ENCODE results near the gene TROAP.
"Not testable (repeated sequence)": the region's sequence is repeated elsewhere in the genome, so short reads cannot be mapped to it uniquely, and the experiment has no call there.

Gene TROAP

DNA sequence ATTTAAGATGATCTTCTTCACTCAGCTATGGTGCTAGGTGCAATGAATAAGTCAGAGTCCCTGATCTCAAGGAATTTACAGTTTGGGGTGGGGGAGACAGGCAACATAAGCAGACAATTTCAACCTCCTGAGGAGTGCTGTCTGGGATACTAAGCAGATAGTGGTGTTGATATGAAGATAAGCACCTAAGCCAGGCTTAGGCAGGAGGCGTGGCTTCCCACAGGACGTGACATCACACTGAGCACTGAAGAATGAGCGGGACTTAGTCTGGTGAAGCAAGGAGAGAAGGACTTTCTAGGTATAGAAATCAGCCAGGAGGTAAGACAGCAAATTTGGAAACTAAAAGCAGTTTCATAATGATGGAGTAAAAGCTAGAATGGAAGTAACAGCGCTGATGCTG, 21.3 kb upstream of the TROAP start:
- Mint-ChIP-seq H3K27me3 (peaks cover 83% of the 10 kb centered on the region), H3K4me3 (no peak overlapping the region), H3K36me3 (no peaks in the 10 kb centered on the region), H3K9me3 (no peaks in the 10 kb centered on the region), H3K4me1 (peaks cover 24% of the 10 kb centered on the region), H3K27ac (no peak overlapping the region)
- peak; percentile 49 for DNase-seq
- CTCF ChIA-PET, result interaction anchor here (1.0 to 2.2 kb wide), 3 partner anchors 9 to 57 kb away, joined by 3 to 13 read pairs (median 4); no protein-coding TSS in a partner anchor

DNA sequence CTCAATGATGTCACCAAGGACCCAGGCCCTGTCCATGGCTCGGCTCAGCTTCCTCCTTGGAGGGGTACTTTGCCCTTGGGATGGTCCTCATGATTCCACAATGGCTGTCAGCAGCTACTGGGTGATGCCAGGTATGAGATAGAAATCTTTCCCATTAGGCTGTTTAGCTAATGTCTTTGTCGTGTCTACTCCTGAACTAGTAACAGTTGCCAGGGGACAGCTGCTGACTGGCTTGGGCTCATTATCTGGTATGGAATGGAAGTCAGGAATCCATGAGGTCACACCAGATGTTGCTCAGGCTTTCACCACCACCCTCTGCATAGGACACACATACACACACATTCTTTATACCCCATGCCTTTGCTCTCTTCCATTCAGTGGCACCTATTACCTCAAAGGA, 18.9 kb upstream of the TROAP start:
- Mint-ChIP-seq H3K9me3 (no peaks in the 10 kb centered on the region), H3K27me3 (peaks cover 71% of the 10 kb centered on the region), H3K27ac (no peak overlapping the region), H3K4me3 (no peak overlapping the region), H3K36me3 (no peaks in the 10 kb centered on the region), H3K4me1 (peaks cover 5% of the 10 kb centered on the region)
- no peak for DNase-seq
- CTCF ChIA-PET, result interaction anchor here (1.1 to 2.6 kb wide), 4 partner anchors 9 to 54 kb away, joined by 3 to 8 read pairs (median 4); partner anchors contain the start of gene PRPH

DNA sequence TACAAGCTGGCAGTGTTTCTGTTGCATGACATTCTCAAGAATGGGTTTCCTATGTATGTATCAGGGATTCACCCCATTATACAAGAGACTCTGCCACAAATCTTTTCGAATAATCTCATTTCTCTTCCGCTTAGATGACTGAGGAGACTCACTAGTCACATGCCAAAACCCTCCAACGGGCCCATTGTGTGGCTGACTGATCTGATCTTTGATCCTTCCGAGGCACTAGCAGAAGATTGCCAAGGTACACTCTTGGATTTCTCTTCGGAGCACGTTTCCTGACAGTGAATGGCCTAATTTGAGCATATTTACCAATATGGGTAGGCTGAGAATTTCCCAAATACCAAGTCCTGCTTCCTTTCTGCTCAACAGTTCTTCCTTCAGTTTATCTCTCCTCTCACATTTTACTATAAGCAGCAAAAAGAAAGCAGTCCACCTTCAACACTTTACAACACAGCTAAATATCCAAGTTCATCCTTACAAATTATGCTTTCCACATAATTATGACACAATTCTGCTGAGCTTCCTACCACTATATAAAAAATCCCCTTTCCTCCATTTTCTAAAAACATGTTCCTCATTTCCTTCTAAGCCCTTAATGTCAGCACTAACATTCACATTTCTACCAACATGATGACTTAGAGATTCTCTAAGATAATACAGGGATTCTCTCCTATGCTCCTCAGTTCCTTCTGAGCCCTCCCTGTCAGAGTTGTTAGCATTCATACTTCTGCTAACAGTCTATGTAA, 17.1 kb upstream of the TROAP start:
- H3K4me3 Mint-ChIP-seq, result no peak overlapping the region
- CTCF ChIA-PET, result interaction anchor here (1.6 to 2.6 kb wide), 2 partner anchors 9 to 17 kb away, joined by 3 to 8 read pairs; no protein-coding TSS in a partner anchor
- DNase-seq, result no peak
- H3K27ac Mint-ChIP-seq, result no peak overlapping the region
- no peaks in the 10 kb centered on the region for H3K9me3 Mint-ChIP-seq
- no peaks in the 10 kb centered on the region for H3K36me3 Mint-ChIP-seq
- peaks cover 65% of the 10 kb centered on the region for H3K27me3 Mint-ChIP-seq
- peaks cover 5% of the 10 kb centered on the region for H3K4me1 Mint-ChIP-seq

DNA sequence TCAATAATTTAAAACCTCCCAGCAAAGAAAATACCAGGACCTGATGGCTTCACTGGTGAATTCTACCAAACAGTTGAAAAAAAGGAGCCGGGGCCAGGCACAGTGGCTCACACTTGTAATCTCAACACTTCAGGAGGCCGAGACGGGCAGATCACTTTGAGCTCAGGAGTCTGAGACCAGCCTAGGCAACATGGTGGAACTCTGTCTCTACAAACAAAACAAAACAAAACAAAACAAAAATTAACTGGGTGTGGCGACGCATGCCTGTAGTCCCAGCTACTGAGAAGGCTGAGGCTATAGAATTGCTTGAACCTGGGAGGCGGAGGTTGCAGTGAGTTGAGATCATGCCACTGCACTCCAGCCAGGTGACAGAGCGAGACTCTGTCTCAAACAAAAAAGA, 13.7 kb upstream of the TROAP start:
- H3K27me3 Mint-ChIP-seq, result peaks cover 51% of the 10 kb centered on the region
- no peak overlapping the region for H3K4me3 Mint-ChIP-seq
- no peaks in the 10 kb centered on the region for H3K4me1 Mint-ChIP-seq
- H3K36me3 Mint-ChIP-seq, result no peaks in the 10 kb centered on the region
- DNase-seq, result no peak
- no peaks in the 10 kb centered on the region for H3K9me3 Mint-ChIP-seq
- CTCF ChIA-PET, result interaction anchor here (1.0 to 1.1 kb wide), 2 partner anchors 21 to 32 kb away, joined by 3 to 5 read pairs; no protein-coding TSS in a partner anchor
- H3K27ac Mint-ChIP-seq, result no peak overlapping the region

DNA sequence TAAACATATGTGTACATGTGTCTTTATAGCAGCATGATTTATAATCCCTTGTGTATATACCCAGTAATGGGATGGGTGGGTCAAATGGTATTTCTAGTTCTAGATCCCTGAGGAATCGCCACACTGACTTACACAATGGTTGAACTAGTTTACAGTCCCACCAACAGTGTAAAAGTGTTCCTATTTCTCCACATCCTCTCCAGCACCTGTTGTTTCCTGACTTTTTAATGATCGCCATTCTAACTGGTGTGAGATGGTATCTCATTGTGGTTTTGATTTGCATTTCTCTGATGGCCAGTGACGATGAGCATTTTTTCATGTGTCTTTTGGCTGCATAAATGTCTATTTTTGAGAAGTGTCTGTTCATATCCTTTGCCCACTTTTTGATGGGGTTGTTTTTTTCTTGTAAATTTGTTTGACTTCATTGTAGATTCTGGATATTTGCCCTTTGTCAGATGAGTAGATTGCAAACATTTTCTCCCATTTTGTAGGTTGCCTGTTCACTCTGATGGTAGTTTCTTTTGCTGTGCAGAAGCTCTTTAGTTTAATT, 12.5 kb upstream of the TROAP start:
- H3K27ac Mint-ChIP-seq, H3K4me1 Mint-ChIP-seq, DNase-seq, CTCF ChIA-PET, H3K9me3 Mint-ChIP-seq, H3K36me3 Mint-ChIP-seq, H3K4me3 Mint-ChIP-seq: not testable (repeated sequence)
- peaks cover 48% of the 10 kb centered on the region for H3K27me3 Mint-ChIP-seq

DNA sequence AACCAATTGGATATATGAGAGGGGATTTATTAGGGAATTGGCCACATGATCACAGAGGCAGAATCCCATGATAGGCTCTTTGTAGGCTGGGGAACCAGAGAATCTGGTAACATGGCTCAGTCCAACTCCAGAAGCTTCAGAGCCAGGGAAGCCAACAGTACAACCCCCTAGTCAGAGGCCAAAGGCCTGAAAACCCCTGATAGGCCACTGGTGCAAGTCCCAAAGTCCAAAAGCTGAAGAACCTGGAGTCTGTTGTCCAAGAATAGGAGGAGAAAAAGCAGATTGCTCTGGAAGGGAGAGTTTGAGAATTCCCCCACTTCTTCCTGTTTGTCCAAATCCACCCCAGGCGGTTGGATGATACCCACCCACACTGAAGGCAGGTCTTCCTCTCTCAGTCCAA, 8.2 kb upstream of the TROAP start:
- no peaks in the 10 kb centered on the region for H3K4me1 Mint-ChIP-seq
- no peak for DNase-seq
- no peak overlapping the region for H3K4me3 Mint-ChIP-seq
- H3K27me3 Mint-ChIP-seq, result peaks cover 27% of the 10 kb centered on the region
- H3K27ac Mint-ChIP-seq, result no peak overlapping the region
- CTCF ChIA-PET, result no interaction called here
- no peaks in the 10 kb centered on the region for H3K9me3 Mint-ChIP-seq
- no peaks in the 10 kb centered on the region for H3K36me3 Mint-ChIP-seq

DNA sequence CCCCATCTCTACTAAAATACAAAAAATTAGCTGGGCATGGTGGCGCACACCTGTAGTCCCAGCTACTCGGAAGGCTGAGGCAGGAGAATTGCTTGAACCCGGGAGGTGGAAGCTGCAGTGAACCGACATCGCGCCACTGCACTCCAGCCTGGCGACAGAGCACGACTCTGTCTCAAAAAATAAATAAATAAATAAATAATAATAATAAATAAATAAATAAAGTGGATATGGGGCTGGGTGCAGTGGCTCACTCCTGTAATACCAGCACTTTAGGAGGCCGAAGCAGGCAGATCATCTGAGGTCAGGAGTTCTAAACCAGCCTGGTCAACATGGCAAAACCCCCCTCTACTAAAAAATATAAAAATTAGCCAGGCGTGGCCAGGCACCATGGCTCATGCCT, 5.9 kb upstream of the TROAP start:
- H3K27ac Mint-ChIP-seq, H3K4me3 Mint-ChIP-seq, CTCF ChIA-PET, H3K36me3 Mint-ChIP-seq, DNase-seq, H3K9me3 Mint-ChIP-seq: not testable (repeated sequence)
- Mint-ChIP-seq H3K4me1 (peaks cover 10% of the 10 kb centered on the region), H3K27me3 (peaks cover 20% of the 10 kb centered on the region)

DNA sequence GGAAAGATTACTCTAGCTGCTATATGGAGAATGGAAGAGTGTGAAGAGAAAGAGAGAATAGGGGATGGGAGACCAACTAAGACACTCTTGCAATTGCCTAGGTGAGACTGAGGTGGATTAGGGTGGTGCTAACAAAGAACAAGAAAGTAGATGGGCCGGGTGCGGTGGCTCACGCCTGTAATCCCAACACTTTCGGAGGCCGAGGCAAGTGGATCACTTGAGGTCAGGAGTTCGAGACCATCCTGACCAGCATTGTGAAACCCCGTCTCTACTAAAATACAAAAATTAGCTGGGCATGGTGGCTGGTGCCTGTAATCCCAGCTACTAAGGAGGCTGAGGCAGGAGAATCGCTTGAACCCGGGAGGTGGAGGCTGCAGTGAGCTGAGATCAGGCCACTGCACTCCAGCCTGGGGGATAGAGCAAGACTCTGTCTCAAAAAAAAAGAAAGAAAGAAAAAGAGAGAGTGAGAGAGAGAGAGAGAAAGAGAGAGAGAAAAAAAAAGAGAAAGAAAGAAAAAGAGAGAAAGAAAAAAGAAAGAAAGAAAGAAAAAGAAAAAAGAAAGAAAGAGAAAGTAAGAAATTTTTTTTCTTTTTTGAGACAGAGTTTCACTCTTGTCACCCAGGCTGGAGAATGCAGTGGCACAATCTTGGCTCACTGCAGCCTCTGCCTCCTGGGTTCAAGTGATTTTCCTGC, 2.5 kb upstream of the TROAP start:
- H3K4me1 Mint-ChIP-seq, result peaks cover 36% of the 10 kb centered on the region
- H3K27me3 Mint-ChIP-seq, CTCF ChIA-PET, H3K27ac Mint-ChIP-seq, H3K9me3 Mint-ChIP-seq, DNase-seq: not testable (repeated sequence)
- peaks cover 14% of the 10 kb centered on the region for H3K36me3 Mint-ChIP-seq
- H3K4me3 Mint-ChIP-seq, result peak overlapping the region; percentile 13

DNA sequence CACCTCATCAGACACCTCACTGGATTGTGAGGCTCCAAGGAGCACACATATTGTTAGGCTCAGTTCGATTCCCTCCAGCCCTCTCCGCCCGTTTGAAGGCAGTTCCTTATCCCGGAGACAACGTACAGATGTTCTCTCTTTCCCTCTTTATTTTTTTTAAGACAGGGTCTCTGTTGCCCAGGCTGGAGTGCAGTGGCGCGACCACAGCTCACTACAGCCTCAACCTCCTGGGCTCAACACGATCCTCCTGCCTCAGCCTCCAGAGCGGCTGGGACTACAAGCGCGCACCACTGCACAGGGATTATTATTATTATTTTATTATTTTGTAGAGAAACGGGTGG, 718 bp upstream of the TROAP start:
- Mint-ChIP-seq H3K27ac (peak overlapping the region; percentile 94), H3K4me3 (peak overlapping the region; percentile 98), H3K4me1 (peaks cover 42% of the 10 kb centered on the region), H3K36me3 (peaks cover 27% of the 10 kb centered on the region), H3K9me3 (no peaks in the 10 kb centered on the region), H3K27me3 (peaks cover 7% of the 10 kb centered on the region)
- CTCF ChIA-PET, result interaction anchor here (0.9 to 2.3 kb wide), 6 partner anchors 10 to 191 kb away, joined by 3 to 18 read pairs (median 7); partner anchors contain the start of genes C1QL4, DNAJC22 and PRPH
- DNase-seq, result no peak

DNA sequence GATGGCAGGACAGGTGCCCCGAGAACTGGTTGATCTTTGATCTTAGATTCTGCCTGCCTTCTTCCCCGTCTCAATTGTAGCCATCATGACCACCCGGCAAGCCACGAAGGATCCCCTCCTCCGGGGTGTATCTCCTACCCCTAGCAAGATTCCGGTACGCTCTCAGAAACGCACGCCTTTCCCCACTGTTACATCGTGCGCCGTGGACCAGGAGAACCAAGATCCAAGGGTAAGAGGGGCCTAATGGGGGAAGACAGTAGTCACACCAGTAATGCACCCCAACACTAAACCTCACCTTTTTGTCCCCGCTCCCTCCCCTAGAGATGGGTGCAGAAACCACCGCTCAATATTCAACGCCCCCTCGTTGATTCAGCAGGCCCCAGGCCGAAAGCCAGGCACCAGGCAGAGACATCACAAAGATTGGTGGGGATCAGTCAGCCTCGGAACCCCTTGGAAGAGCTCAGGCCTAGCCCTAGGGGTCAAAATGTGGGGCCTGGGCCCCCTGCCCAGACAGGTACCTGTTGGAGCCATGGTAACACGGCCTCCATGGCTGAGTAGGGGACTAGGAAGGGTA, 556 bp downstream of the TROAP start:
- Mint-ChIP-seq H3K9me3 (no peaks in the 10 kb centered on the region), H3K36me3 (peaks cover 32% of the 10 kb centered on the region), H3K4me1 (peaks cover 42% of the 10 kb centered on the region), H3K4me3 (peak overlapping the region; percentile 98), H3K27me3 (peaks cover 4% of the 10 kb centered on the region), H3K27ac (peak overlapping the region; percentile 94)
- no peak for DNase-seq
- CTCF ChIA-PET, result interaction anchor here (0.9 to 2.3 kb wide), 6 partner anchors 8 to 43 kb away, joined by 3 to 18 read pairs (median 4); partner anchors contain the start of genes PRPH and SPATS2

DNA sequence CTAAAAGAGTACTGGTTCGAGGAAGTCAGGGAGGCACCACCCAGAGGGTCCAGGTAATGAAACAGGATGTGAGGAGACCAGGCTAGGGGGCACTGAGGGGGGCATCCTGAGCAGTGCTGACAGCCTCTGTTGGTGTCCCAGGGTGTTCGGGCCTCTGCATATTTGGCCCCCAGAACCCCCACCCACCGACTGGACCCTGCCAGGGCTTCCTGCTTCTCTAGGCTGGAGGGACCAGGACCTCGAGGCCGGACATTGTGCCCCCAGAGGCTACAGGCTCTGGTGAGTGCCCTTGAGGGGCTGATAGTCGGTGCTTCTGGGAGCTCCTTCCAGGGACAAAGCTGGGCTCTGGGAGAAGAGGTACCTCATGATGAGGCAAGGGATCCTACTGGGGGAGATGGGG, 2.6 kb downstream of the TROAP start:
- Mint-ChIP-seq H3K27me3 (no peaks in the 10 kb centered on the region), H3K27ac (no peak overlapping the region), H3K4me3 (no peak overlapping the region), H3K4me1 (peaks cover 40% of the 10 kb centered on the region), H3K36me3 (peaks cover 43% of the 10 kb centered on the region), H3K9me3 (no peaks in the 10 kb centered on the region)
- DNase-seq, result no peak
- CTCF ChIA-PET, result interaction anchor here (1.1 to 1.6 kb wide), 3 partner anchors 16 to 37 kb away, joined by 3 to 5 read pairs (median 4); no protein-coding TSS in a partner anchor

DNA sequence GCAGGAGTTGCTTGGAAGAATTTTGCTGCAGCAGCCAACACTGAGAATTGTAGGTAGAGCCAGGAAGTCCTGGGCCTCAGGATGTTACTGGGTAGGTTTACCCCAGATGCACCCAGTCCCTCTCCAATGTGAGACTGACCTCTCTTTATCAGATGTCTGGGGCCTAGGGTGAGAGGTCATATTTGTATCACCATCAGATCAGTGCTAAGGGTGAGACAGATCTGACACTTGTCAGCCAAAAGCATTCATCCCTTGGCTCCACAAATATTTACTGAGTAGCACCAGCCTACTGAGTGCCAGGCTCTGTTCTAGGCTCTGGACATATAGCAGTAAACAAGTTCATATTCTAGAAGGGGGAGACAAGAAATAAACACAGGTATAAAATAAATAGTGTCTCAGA, 4.3 kb downstream of the TROAP start:
- CTCF ChIA-PET, result no interaction called here
- Mint-ChIP-seq H3K36me3 (peaks cover 59% of the 10 kb centered on the region), H3K9me3 (no peaks in the 10 kb centered on the region)

DNA sequence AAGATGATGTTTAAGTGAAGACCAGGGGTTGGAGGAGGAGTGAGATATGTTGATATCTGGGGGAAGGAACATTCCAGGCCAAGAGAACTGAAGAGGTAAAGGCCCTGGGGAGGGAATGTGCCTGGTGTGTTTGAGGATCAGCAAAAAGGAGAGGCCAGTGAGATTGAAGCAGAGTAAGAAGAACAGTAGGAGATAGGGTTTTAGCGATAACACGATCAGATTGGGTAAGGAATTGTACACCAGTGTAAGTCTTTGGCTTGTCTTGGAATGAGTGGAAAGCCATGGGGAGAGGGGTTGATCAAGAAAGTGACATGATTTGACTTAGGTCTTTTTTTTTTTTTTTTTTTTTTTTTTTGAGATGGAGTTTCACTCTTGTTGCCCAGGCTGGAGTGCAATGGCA, 4.8 kb downstream of the TROAP start:
- H3K27ac Mint-ChIP-seq, result no peak overlapping the region
- DNase-seq, result no peak
- H3K4me1 Mint-ChIP-seq, result peaks cover 26% of the 10 kb centered on the region
- H3K4me3 Mint-ChIP-seq, result no peak overlapping the region
- no peaks in the 10 kb centered on the region for H3K9me3 Mint-ChIP-seq
- H3K36me3 Mint-ChIP-seq, result peaks cover 59% of the 10 kb centered on the region
- H3K27me3 Mint-ChIP-seq, result peaks cover 14% of the 10 kb centered on the region
- CTCF ChIA-PET, result no interaction called here

More for the DNA sequence above, 4.3 kb downstream of the TROAP start:
- Mint-ChIP-seq H3K27ac (no peak overlapping the region), H3K4me3 (no peak overlapping the region), H3K4me1 (peaks cover 29% of the 10 kb centered on the region), H3K27me3 (peaks cover 9% of the 10 kb centered on the region)
- no peak for DNase-seq

DNA sequence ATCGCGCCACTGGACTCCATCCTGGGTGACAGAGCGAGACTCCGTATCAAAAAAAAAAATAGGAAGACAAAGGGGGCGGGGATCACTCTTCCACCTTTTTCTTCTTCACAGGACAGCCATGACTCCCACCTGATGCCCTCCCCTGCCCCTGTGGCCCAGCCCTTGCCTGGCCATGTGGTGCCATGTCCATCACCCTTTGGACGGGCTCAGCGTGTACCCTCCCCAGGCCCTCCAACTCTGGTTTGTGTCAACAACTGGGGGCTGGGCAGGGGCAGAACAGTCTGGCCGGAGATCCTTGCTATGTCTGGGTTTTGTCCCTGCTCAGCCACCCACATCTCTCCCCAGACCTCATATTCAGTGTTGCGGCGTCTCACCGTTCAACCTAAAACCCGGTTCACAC, 5.8 kb downstream of the TROAP start:
- Mint-ChIP-seq H3K27ac (no peak overlapping the region), H3K27me3 (peaks cover 23% of the 10 kb centered on the region), H3K9me3 (no peaks in the 10 kb centered on the region), H3K4me1 (peaks cover 21% of the 10 kb centered on the region), H3K36me3 (peaks cover 52% of the 10 kb centered on the region), H3K4me3 (no peak overlapping the region)
- CTCF ChIA-PET, result interaction anchor here (1.4 to 3.7 kb wide), 2 partner anchors 19 to 29 kb away, joined by 4 to 17 read pairs; no protein-coding TSS in a partner anchor
- no peak for DNase-seq
